Sigmoid colon (tissue), 7 donors: ENCODE measurements around the gene LYRM4. TPM values are rescaled to one million over a fixed set of nuclear protein-coding genes. Genes with fewer than 3 reads are reported as not detected.

ENCODE experiments used
- DNase-seq: peaks from one replicate; pipeline ENCODE4 v3.0.0-alpha.2; 2019
- H3K27ac ChIP-seq, 4 donors: fragments of 200-600 bp; sonication (generic); one replicate each; pipeline ENCODE4 v1.5.1; 2016 to 2019; ENCODE audit warnings: mild to moderate bottlenecking in 1 of 4
- H3K27me3 ChIP-seq, 3 donors: fragments of 200-600 bp; sonication (generic); one replicate each; pipeline ENCODE4 v1.5.1; 2019; ENCODE audit warnings: mild to moderate bottlenecking in 1 of 3
- H3K36me3 ChIP-seq, 4 donors: fragments of 200-600 bp; sonication (generic); one replicate each; pipeline ENCODE4 v1.5.1; 2016 to 2019
- H3K4me1 ChIP-seq, 4 donors: fragments of 200-600 bp; sonication (generic); one replicate each; pipeline ENCODE4 v1.5.1; 2017 to 2019
- H3K4me3 ChIP-seq, 4 donors: fragments of 200-600 bp; sonication (generic); one replicate each; pipeline ENCODE4 v1.5.1; 2017 to 2019; ENCODE audit warnings: mild to moderate bottlenecking in 2 of 4, moderate library complexity in 1 of 4
- H3K9me3 ChIP-seq, 4 donors: fragments of 200-600 bp in 3 of 4; sonication (generic) in 3 of 4; one replicate each; pipeline versions ENCODE4 v1.5.1 to v1.6.1; 2013 to 2019
- CTCF ChIP-seq, 4 experiments: fragments of 450-650 bp in 3 of 4; fragments of 200-600 bp in 1 of 4; IDR thresholded peaks; one replicate each; pipeline ENCODE4 v1.5.1; 2016 to 2019; ENCODE audit warnings: antibody characterized with exemption in 4 of 4, mild to moderate bottlenecking in 3 of 4, moderate library complexity in 2 of 4
- EP300 ChIP-seq, 4 donors: sonication (generic); formaldehyde crosslinking; IDR thresholded peaks; one replicate each; pipeline ENCODE4 v1.6.1; 2017; ENCODE audit warnings: antibody characterized with exemption in 4 of 4
- POLR2A ChIP-seq, 2 donors: fragments of 450-650 bp; IDR thresholded peaks; one replicate each; pipeline ENCODE4 v1.6.1; 2016; ENCODE audit warnings: antibody characterized with exemption in 2 of 2, mild to moderate bottlenecking in 2 of 2, moderate library complexity in 2 of 2
- POLR2AphosphoS5 ChIP-seq, 4 donors: sonication (generic); formaldehyde crosslinking; IDR thresholded peaks; one replicate each; pipeline ENCODE4 v1.6.1; 2017; ENCODE audit warnings: antibody characterized with exemption in 4 of 4
- WGBS, 2 donors: extraction: QIAGEN DNeasy Blood & Tissue Kit; methylation state at CpG; one replicate each; pipeline ENCODE4 v1.1.7; 2013; 5-methylcytosine and 5-hydroxymethylcytosine counted together
- intact Hi-C: fragments of 100-400 bp; cut with DNase I; formaldehyde crosslinking; loops from one replicate; pipeline ENCODE4 v1.15.1; 2023
- polyA plus RNA-seq, 3 donors: library from polyadenylated mRNA; stranded (reverse); fragments of 200-250 nt; gene quantifications; one replicate each; pipeline ENCODE4 v1.2.3, GENCODE V29; 2013
- total RNA-seq, 4 donors: library from RNA; depleted of rRNA; stranded (reverse); fragments of >200 nt; gene quantifications; one replicate each; pipeline ENCODE4 v1.1.0, GENCODE V29; 2016
- donor health status: healthy with polysubstance abuse.
- donor health status: Bipolar disorder and iron deficiency.
- donor health status: healthy.

Gene LYRM4
- total and polyA plus RNA-seq, 7 donors = 11.3 to 29.3 (median 22.2) TPM

DNA sequence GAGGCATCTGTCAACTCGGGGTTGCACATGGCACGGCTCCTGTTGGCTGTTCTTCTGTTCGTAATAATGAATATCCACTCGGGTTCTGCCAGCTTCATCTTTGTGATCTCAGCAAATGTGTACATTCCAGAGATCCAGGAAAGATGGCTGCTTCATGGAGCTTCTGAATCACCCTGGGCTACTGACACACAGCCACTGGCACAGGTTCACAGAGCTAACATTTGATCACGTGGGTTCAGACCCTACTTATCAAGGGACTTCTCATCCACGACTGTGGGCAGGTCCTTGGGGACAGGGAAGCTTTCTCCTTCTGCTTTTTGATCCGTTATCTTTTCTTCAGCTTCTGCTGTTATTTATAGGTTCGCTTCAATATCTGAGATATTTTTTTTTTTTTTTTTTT, 157.5 kb downstream of the LYRM4 start:
- H3K27me3 ChIP-seq = no peaks in the 10 kb centered on the region
- intact Hi-C loops = no loop called here
- no peak for DNase-seq
- no peak for TF ChIP-seq POLR2A (IDR thresholded peaks at IDR 0.05)
- TF ChIP-seq CTCF (IDR thresholded peaks at IDR 0.05) = no peak
- TF ChIP-seq EP300 (IDR thresholded peaks at IDR 0.05) = no peak
- TF ChIP-seq POLR2AphosphoS5 (IDR thresholded peaks at IDR 0.05) = no peak
- no peak overlapping the region for H3K4me3 ChIP-seq
- no peaks in the 10 kb centered on the region for H3K9me3 ChIP-seq
- no peak overlapping the region for H3K27ac ChIP-seq
- H3K4me1 ChIP-seq = peaks cover 0 to 7% (median 2%) of the 10 kb centered on the region in 4 donors
- WGBS, 2 donors = 89 to 92% methylated on average over 8 of the region's 8 CpGs
- no peaks in the 10 kb centered on the region for H3K36me3 ChIP-seq

GRCh38 chr6:5102267-5102970, 158.3 kb downstream of the LYRM4 start:
- Histone ChIP-seq H3K4me3 (no peak overlapping the region), H3K27ac (no peak overlapping the region), H3K27me3 (no peaks in the 10 kb centered on the region), H3K9me3 (no peaks in the 10 kb centered on the region), H3K36me3 (no peaks in the 10 kb centered on the region), H3K4me1 (no peaks in the 10 kb centered on the region)
- TF ChIP-seq EP300 (IDR thresholded peaks at IDR 0.05) (no peak), POLR2AphosphoS5 (IDR thresholded peaks at IDR 0.05) (no peak), CTCF (IDR thresholded peaks at IDR 0.05) (no peak), POLR2A (IDR thresholded peaks at IDR 0.05) (no peak)
- WGBS, 2 donors = 84 to 85% methylated on average over 8 of the region's 8 CpGs
- DNase-seq = peak; percentile 44
- intact Hi-C loops = no loop called here

GRCh38 chr6:5100806-5101205, 159.9 kb downstream of the LYRM4 start:
- intact Hi-C loops = no loop called here
- no peaks in the 10 kb centered on the region for H3K27me3 ChIP-seq
- H3K9me3 ChIP-seq = no peaks in the 10 kb centered on the region
- H3K27ac ChIP-seq = no peak overlapping the region
- H3K4me3 ChIP-seq = no peak overlapping the region
- no peaks in the 10 kb centered on the region for H3K4me1 ChIP-seq
- 95 to 97% methylated on average over 7 of the region's 7 CpGs for WGBS, 2 donors
- H3K36me3 ChIP-seq = no peaks in the 10 kb centered on the region
- TF ChIP-seq EP300 (IDR thresholded peaks at IDR 0.05) (no peak), POLR2AphosphoS5 (IDR thresholded peaks at IDR 0.05) (no peak), POLR2A (IDR thresholded peaks at IDR 0.05) (no peak), CTCF (IDR thresholded peaks at IDR 0.05) (no peak)
- DNase-seq = no peak

DNA sequence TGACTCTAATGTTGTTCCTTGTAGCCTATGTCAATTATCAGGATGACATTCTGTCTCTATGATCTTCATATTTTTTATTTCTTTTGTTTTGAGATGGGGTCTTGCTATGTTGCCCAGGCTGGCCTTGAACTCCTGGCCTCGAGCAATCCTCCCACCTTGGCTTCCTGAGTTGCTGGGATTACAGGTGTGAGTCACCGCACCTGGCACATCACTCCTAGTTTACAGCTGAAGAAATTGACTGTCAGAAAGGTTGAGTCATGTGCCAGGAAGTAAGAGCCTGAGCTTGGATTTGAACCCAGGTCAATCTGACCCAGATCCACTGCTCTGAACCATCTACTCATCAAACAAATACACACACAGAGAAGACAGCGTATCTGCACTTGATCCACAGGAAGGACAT, 161.2 kb downstream of the LYRM4 start:
- no peaks in the 10 kb centered on the region for H3K27me3 ChIP-seq
- H3K27ac ChIP-seq = no peak overlapping the region
- H3K36me3 ChIP-seq = no peaks in the 10 kb centered on the region
- no peak for TF ChIP-seq CTCF (IDR thresholded peaks at IDR 0.05)
- no peak for TF ChIP-seq POLR2AphosphoS5 (IDR thresholded peaks at IDR 0.05)
- no peak for TF ChIP-seq POLR2A (IDR thresholded peaks at IDR 0.05)
- no peak for TF ChIP-seq EP300 (IDR thresholded peaks at IDR 0.05)
- no peak overlapping the region for H3K4me3 ChIP-seq
- DNase-seq = no peak
- H3K4me1 ChIP-seq = no peaks in the 10 kb centered on the region
- H3K9me3 ChIP-seq = no peaks in the 10 kb centered on the region
- intact Hi-C loops = no loop called here
- 95 to 97% methylated on average over 3 of the region's 3 CpGs for WGBS, 2 donors
